Measurements from ENCODE around the gene SLC9A8. TPM values are rescaled to one million over a fixed set of nuclear protein-coding genes. Genes with fewer than 3 reads are reported as not detected.
"Not testable (repeated sequence)": the region's sequence is repeated elsewhere in the genome, so short reads cannot be mapped to it uniquely, and the experiment has no call there.

SLC9A8 gene
- total RNA-seq, 1 experiment from 2014 or later, result 8.5 TPM

DNA sequence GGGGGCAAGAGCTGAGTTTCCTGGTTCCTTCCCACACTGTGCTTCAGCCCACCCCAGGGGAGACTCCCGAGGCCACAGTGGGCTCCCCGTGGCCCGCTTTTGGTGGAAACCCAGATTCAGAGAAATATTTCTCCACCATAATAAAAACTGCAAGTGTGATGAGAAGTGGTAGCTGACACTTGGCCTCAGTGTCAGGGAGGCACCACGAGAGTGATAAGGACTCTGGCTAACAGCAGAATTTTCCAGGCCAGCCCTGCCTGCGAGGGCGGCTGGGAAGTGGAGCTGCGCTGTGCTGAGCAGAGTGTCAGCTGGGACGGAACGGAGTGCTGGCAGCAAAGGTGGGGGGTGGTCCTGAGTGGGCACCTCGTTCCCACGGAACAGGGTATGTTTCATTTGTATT lies 80.2 kb downstream of the SLC9A8 start:
- no peak for DNase-seq (ENCODE audit: low read depth)

GRCh38 chr20:49893242-49894072 lies 80.8 kb downstream of the SLC9A8 start:
- peak; percentile 57 for DNase-seq (ENCODE audit: low read depth)

DNA sequence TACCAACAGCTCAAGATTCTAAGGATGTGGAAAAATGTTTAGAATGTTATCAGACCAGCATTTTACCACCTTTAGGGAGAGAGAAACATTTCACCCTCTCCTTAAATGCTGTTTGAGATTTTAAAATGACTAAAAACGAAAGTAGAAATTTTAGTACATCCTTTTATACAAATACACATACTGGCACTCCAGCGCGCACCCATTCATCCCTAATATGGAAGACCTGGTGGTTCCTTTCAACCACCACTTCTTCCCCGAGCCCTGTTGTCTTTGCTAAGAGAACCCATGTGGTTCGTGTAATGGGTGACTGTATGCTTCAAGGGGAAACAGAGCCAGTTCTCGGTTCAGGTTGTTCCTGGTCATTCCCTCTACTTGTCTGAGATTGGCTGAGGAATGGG lies 81.4 kb downstream of the SLC9A8 start:
- DNase-seq (ENCODE audit: low read depth), result no peak

GRCh38 chr20:49895474-49896093 lies 83.0 kb downstream of the SLC9A8 start:
- DNase-seq (ENCODE audit: low read depth), result not testable (repeated sequence)

- DNase-seq (ENCODE audit: low read depth), result no peak
These were observed 83.6 kb downstream of the SLC9A8 start for GRCh38 chr20:49896204-49896603.

DNA sequence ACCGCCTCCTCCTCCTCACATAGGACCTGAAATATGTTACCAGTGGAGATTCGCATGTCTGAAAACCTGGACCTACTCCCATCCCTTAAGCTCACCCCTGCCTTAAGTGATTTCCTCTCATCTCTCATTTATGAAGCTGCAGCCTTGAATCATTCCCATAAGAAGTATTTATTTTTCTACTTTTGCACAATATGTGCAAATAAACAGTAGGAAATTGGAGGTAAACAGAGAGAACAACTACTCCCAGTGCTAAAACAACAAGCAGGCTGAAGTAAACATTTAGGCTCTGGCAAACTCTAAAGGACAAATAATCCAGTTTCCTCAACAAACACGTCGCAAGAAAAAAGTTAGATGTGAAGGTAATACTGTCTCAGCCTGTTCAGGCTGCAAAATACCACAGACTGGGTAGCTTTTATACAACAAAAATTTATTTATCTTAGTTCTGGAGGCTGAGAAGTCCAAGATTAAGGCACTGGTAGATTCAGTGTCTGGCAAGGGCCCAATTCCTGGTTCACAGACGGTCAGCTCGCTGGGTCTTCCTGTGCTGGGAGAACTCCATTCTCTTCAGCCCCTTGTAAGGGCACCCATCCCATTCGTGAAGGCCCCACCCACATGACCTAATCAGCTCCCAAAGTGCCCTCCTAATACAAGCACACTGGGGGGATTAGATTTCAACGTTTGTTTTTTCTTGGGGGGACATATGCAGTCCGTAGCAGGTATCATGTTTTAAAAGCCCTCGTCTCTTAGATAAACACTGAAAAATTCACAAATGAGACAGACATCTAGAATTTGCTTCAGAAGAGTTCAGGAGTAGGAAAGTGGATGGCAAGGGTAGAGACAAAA lies 87.1 kb downstream of the SLC9A8 start:
- no peak for DNase-seq (ENCODE audit: low read depth)

GRCh38 chr20:49901588-49901987 lies 89.0 kb downstream of the SLC9A8 start:
- DNase-seq (ENCODE audit: low read depth), result no peak

DNA sequence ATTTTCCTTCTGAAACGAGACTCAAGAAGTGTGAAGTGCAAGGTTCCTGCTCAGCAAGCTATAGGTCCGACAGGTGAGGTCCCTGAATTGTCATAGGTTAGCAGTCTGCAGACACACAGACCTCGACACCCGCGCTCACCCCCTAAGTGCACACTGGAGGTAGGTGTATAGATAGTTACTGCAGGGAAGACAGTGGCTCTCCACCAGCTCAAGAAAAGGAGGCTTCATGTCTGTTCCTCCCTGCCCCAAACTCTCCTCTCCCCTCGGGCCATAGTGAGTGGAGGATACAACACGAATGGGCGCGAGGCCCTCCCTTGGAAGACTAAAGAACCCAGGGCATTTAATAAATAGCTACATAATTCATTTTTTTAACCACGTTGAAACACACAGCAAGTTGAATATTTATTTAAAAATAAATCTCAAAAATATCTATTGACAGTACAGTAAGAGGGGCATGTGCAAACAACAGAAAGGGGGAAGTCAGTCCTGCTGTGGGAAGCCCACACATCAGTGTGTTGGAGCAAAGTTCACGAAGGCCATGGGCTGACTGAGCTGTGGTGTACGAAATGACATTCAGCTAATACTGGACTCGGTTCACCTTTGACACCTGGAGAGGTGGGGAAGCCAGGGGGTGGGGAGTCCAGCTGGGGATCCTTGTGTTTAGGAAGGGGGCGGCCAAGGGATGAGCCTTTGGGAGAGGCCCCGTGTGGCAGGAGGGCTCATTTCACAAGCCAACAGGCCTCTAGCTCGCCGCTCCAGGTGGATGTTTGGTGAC lies 92.0 kb downstream of the SLC9A8 start:
- DNase-seq (ENCODE audit: low read depth), result no peak

DNA sequence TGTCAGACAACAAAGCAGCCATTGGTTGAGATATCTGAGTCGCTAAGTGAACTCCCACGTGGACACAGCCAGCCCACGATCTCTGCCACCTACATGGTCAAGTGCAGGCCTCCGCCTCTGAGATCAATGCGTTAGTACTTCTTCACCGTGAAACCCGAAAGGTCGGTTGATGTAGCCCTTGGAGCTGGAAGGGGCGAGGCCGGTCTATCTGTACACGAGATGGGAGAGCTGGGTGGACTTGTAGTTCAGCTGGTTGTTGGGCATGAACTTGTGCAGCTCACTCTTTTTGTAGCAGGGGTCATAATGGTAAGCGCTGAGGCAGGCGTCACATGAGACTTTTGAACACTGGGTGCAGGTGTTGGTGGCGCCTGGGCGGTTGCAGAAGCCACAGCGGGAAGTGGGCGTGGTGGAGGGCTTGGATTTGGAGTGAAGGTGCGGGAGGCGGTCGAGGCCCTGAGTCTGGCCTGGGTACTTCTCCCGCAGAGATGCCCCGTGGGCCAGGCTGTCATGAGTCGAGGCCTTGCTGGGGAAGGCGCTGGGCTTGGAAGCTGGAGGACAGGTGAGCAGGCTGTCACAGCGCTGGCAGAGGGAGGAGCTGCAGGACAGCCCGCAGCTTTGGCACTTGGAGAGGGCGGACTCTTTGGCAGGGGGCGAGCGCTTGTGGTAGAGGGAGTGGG lies 92.9 kb downstream of the SLC9A8 start:
- DNase-seq (ENCODE audit: low read depth), result no peak

DNA sequence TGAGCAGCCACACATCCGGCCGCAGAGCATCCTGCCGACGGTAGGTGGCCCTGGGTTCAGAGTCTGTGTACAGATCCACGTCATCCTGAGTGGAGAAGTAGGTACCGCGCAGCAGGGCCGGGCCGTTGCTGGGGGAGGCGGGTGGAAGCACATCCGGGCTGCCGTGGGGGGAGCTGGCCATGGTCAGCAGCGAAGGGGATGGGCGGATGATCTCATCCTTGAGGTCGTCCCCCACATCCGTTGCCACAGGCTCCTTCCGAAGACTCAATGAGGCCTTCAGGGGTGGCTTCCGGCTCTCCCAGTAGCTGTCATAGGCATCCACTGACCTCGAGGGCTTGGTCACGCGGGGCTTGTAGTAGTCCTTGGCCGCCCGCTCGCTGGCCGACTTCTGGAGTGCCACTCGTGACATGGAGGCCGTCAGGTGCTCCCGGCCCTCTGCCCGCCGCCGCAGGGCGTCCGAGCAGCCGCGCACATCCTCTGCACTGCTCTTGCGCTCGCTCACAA lies 93.5 kb downstream of the SLC9A8 start:
- no peak for DNase-seq (ENCODE audit: low read depth)

GRCh38 chr20:49906615-49907154 lies 94.1 kb downstream of the SLC9A8 start:
- no peak for DNase-seq (ENCODE audit: low read depth)

DNA sequence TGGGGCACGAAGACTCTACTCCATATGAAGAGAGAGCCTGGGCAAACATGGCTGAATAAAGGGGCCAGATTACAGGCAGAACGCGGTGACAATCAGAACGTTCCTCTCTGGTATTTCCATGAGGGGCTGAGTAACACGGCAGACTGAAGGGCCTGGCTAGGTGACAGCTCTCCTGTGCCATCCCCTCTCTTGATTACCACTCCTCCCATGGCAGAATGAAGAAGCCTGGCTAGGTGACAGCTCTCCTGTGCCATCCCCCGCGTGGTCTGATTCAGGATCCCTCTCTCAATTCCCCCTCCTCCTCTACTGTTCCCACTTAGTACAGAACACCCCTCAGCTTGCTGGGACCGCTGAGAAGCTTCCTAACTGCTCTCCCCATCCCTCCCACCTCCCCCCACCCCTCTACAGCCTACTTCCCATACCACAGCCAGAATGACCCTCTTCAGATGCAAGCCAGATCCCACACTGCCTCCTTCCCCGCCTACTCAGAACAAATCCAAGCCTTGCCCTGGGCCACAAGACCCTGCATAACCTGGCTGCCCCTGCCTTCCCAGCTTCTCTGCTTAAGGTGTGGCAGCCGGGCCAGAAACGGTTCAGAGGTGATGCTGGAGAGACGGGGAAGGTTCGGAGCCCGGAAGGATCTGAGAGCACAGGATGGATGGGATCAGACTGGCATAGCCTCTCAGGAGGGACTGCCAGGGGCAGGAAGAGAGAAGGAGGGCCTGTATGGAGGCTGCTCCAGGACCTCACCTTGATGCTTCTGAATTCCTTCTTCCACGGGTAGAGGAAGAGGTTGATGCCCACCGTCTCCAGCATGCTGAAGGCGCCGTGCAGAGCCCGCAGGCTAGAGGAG lies 95.0 kb downstream of the SLC9A8 start:
- no peak for DNase-seq (ENCODE audit: low read depth)

DNA sequence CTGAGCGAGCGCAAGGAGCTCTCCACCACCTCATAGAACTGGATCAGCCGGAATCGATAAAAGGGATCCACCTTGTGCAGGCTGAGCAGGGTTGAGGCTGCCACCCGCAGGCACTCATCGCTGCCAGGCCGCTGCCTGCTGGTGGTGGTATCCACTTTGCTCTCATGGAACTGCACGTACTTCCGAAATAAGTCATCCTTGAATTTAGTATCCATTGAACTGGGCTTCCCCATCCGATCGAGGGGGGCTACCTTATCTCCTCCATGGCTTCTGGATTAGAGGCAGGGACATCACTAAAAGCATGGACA lies 95.6 kb downstream of the SLC9A8 start:
- no peak for DNase-seq (ENCODE audit: low read depth)

- DNase-seq (ENCODE audit: low read depth), result no peak
These were observed 97.1 kb downstream of the SLC9A8 start for GRCh38 chr20:49909499-49910339.

GRCh38 chr20:49910340-49910706 lies 97.7 kb downstream of the SLC9A8 start:
- no peak for DNase-seq (ENCODE audit: low read depth)

DNA sequence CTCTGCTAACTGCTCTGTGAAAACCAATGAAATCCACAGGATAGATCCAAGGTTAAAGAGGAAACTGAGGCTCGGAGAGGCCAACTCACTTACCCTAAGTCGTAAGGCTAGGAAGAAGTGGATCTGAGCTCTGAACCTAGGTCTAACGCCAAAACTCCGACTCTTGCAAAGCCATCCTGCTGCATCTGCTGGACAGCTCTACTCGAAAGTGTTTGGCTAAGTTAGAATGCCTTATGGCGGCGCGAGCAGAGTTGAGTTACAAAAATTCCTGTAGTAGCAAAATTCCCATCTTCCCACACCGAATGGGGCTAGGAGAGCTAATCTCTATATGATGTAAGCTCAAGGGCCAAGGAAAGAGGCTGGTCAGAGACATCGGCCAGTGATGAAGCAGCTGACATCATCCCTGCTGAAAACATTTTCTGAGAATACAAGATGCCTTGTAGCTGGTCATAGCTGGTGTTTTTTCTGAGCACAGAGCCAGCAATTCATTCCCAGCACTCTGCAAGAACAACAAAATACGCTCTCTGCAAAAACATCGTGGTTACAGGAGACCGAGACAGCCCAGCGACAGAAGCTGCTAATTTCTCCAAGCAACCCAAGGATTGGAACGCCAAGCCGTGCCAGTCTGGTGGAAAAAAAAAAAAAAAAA lies 100.9 kb downstream of the SLC9A8 start:
- DNase-seq (ENCODE audit: low read depth), result no peak

- no peak for DNase-seq (ENCODE audit: low read depth)
These were observed 101.9 kb downstream of the SLC9A8 start for GRCh38 chr20:49914310-49915117.

GRCh38 chr20:49915118-49915379 lies 102.4 kb downstream of the SLC9A8 start:
- no peak for DNase-seq (ENCODE audit: low read depth)
